Vagina (tissue), 2 donors: Measurements from ENCODE around the gene B3GALNT2. TPM values are rescaled to one million over a fixed set of nuclear protein-coding genes. Genes with fewer than 3 reads are reported as not detected.

ENCODE experiments used
- DNase-seq, 2 donors: peaks; one replicate each; pipeline ENCODE4 v3.0.0-alpha.2; 2017; ENCODE audit errors: extremely low spot score in 2 of 2
- H3K27ac ChIP-seq: fragments of 200-600 bp; sonication (generic); one replicate; pipeline ENCODE4 v1.5.1; 2019
- H3K27me3 ChIP-seq: fragments of 200-600 bp; sonication (generic); one replicate; pipeline ENCODE4 v1.5.1; 2019
- H3K36me3 ChIP-seq, 2 donors: fragments of 200-600 bp; sonication (generic); one replicate each; pipeline ENCODE4 v1.5.1; 2017 to 2019
- H3K4me1 ChIP-seq: fragments of 200-600 bp; sonication (generic); one replicate; pipeline ENCODE4 v1.5.1; 2019
- H3K4me3 ChIP-seq, 2 donors: fragments of 200-600 bp; sonication (generic); 1 replicate in 1 of 2; 2 replicates in 1 of 2; pipeline ENCODE4 v1.5.1; 2016 to 2019
- H3K9me3 ChIP-seq: fragments of 200-600 bp; sonication (generic); one replicate; pipeline ENCODE4 v1.5.1; 2019
- POLR2A ChIP-seq, 2 donors: fragments of 450-650 bp; IDR thresholded peaks; one replicate each; pipeline ENCODE4 v1.6.1; 2017; ENCODE audit warnings: antibody characterized with exemption in 2 of 2, mild to moderate bottlenecking in 2 of 2, moderate library complexity in 2 of 2
- POLR2AphosphoS5 ChIP-seq, 2 donors: sonication (generic); formaldehyde crosslinking; IDR thresholded peaks; one replicate each; pipeline ENCODE4 v1.9.0; 2017; ENCODE audit warnings: antibody characterized with exemption in 2 of 2, mild to moderate bottlenecking in 2 of 2, low read depth in 1 of 2; ENCODE audit not compliant: insufficient read depth in 1 of 2
- intact Hi-C: fragments of 100-400 bp; cut with DNase I; formaldehyde crosslinking; loops from one replicate; pipeline ENCODE4 v1.15.1; 2023
- total RNA-seq: library from RNA; depleted of rRNA; stranded (reverse); fragments of >200 nt; gene quantifications from one replicate; pipeline ENCODE4 v1.2.3, GENCODE V29; 2016
- TF ChIP-seq, protein P1 (sequence below), 3 experiments: fragments of 450-650 bp in 2 of 3; fragments of 200-600 bp in 1 of 3; sonication (generic) in 1 of 3; IDR thresholded peaks; one replicate each; pipeline ENCODE4 v1.5.1; 2017 to 2019; ENCODE audit warnings: antibody characterized with exemption in 3 of 3, mild to moderate bottlenecking in 2 of 3, moderate library complexity in 2 of 3

B3GALNT2 gene
- total RNA-seq, 1 donor from 2014 or later, result 48.6 TPM

DNA sequence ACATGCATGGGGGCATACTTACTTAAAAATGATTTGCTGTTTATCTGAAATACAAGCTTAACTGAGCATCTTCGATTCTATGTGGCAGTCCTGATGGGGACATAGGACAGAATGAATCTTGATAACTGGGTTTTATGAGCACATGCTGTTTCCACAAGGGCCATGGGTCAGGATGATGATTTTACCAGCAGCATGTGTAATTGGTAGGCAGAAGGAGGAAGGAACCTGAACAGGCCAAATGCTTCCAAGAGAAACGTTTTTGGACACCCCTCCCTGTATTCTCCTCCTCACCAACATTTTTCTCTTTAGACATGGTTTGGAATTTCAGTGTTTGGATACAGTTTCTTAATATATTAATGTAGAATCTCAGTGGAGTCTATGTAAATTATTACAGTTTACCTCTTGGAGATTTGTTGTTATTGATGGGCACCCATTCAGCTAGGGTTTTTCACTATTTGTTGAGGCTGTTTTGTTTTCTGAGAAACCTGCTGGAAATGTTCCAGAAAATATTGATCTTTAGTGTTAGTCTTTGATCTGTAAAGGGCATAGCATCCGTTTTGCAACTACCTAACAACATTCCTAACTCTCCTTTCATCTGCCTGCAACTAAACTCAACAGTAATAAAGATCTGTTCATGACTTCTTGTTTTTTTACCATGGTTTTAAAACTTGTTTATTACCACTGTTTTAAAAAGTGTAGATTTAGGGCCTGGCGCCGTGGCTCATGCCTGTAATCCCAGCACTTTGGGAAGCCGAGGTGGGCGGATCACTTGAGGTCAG lies 95.0 kb downstream of the B3GALNT2 start:
- no peak for DNase-seq
- TF ChIP-seq POLR2AphosphoS5 (IDR thresholded peaks at IDR 0.05; ENCODE audit: insufficient read depth in 1 of 2, low read depth in 1 of 2) (no peak), POLR2A (IDR thresholded peaks at IDR 0.05) (no peak)
- TF ChIP-seq, protein P1, sequence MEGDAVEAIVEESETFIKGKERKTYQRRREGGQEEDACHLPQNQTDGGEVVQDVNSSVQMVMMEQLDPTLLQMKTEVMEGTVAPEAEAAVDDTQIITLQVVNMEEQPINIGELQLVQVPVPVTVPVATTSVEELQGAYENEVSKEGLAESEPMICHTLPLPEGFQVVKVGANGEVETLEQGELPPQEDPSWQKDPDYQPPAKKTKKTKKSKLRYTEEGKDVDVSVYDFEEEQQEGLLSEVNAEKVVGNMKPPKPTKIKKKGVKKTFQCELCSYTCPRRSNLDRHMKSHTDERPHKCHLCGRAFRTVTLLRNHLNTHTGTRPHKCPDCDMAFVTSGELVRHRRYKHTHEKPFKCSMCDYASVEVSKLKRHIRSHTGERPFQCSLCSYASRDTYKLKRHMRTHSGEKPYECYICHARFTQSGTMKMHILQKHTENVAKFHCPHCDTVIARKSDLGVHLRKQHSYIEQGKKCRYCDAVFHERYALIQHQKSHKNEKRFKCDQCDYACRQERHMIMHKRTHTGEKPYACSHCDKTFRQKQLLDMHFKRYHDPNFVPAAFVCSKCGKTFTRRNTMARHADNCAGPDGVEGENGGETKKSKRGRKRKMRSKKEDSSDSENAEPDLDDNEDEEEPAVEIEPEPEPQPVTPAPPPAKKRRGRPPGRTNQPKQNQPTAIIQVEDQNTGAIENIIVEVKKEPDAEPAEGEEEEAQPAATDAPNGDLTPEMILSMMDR (IDR thresholded peaks at IDR 0.05), result no peak
- H3K9me3 ChIP-seq, result no peaks in the 10 kb centered on the region
- H3K4me3 ChIP-seq, result no peak overlapping the region
- H3K27me3 ChIP-seq, result no peaks in the 10 kb centered on the region
- intact Hi-C loops, result no loop called here
- H3K27ac ChIP-seq, result no peak overlapping the region
- H3K36me3 ChIP-seq, result no peaks in the 10 kb centered on the region
- peaks cover 11% of the 10 kb centered on the region for H3K4me1 ChIP-seq

DNA sequence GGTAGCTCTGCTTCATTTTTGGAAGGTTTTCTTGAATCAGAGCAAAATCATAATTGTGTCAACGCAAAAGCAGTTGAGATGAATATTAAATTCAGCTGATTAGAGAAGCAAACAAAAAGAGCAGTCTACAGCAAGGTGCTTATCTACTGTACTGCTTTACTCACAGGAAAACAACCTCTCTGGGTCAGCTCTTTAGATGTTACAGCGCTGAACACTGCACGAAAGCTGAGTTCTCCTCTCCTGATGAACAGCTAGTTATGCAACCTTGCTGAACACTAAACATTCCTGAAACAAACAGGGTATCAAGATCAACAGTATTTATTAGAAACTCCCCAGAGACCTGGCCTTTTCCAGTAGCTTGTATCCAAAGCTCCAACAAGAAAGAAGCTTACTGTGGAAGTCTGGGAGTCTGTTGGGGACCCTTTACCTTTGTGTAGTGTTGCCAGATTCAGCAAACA lies 95.7 kb downstream of the B3GALNT2 start:
- Histone ChIP-seq H3K4me3 (no peak overlapping the region), H3K27ac (no peak overlapping the region), H3K27me3 (no peaks in the 10 kb centered on the region), H3K4me1 (peaks cover 11% of the 10 kb centered on the region), H3K36me3 (no peaks in the 10 kb centered on the region), H3K9me3 (no peaks in the 10 kb centered on the region)
- TF ChIP-seq, protein P1 (IDR thresholded peaks at IDR 0.05), result no peak
- TF ChIP-seq POLR2A (IDR thresholded peaks at IDR 0.05), result no peak
- no peak for TF ChIP-seq POLR2AphosphoS5 (IDR thresholded peaks at IDR 0.05; ENCODE audit: insufficient read depth in 1 of 2, low read depth in 1 of 2)
- no peak for DNase-seq
- intact Hi-C loops, result no loop called here

DNA sequence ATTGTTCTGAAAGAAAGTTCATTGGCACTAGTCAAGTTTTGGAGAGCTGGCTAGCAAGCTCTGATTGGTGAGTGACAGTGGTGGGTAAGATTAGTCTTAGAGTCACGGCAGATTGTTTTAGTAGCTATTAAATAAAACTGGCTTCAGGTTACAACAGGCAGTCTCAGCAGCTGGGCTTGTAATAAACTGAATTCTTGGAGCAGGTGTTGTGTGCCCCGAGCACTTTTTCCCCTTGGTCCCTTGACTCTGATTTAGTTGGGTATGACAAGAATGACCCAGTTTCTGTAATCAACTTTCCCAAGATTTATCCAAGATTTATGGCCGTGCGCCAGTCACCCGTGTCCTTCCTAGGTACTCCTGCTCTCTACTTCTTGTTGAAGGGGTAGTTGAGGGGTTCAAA lies 96.8 kb downstream of the B3GALNT2 start:
- TF ChIP-seq, protein P1 (IDR thresholded peaks at IDR 0.05), result no peak
- TF ChIP-seq POLR2AphosphoS5 (IDR thresholded peaks at IDR 0.05; ENCODE audit: insufficient read depth in 1 of 2, low read depth in 1 of 2), result no peak
- TF ChIP-seq POLR2A (IDR thresholded peaks at IDR 0.05), result no peak
- Histone ChIP-seq H3K36me3 (peaks cover 0 to 7% of the 10 kb centered on the region in 2 donors), H3K4me3 (no peak overlapping the region), H3K27me3 (no peaks in the 10 kb centered on the region), H3K27ac (no peak overlapping the region), H3K9me3 (no peaks in the 10 kb centered on the region), H3K4me1 (peaks cover 11% of the 10 kb centered on the region)
- intact Hi-C loops, result no loop called here
- no peak for DNase-seq

DNA sequence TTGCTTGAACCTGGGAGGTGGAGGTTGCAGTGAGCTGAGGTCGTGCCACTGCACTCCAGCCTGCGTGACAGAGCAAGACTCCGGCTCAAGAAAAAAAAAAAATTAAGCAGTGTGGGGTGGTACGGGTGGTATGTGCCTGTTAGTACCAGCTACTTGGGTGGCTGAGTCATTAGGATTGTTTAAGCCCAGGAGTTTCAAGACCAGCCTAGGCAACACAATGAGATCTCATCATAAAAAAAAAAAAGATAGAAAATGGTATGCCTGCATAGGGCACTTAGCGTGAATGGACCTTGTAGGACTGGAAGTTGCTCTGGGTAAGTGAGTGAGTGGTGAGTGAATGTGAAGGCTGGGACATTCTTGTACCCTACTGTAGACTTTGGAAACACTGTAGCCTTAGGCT lies 100.1 kb downstream of the B3GALNT2 start:
- Histone ChIP-seq H3K27me3 (no peaks in the 10 kb centered on the region), H3K9me3 (no peaks in the 10 kb centered on the region), H3K36me3 (peaks cover 0 to 7% of the 10 kb centered on the region in 2 donors), H3K4me1 (peaks cover 8% of the 10 kb centered on the region), H3K27ac (no peak overlapping the region), H3K4me3 (no peak overlapping the region)
- TF ChIP-seq POLR2A (IDR thresholded peaks at IDR 0.05) (no peak), POLR2AphosphoS5 (IDR thresholded peaks at IDR 0.05; ENCODE audit: insufficient read depth in 1 of 2, low read depth in 1 of 2) (no peak)
- TF ChIP-seq, protein P1 (IDR thresholded peaks at IDR 0.05), result no peak
- DNase-seq, result no peak
- intact Hi-C loops, result no loop called here

DNA sequence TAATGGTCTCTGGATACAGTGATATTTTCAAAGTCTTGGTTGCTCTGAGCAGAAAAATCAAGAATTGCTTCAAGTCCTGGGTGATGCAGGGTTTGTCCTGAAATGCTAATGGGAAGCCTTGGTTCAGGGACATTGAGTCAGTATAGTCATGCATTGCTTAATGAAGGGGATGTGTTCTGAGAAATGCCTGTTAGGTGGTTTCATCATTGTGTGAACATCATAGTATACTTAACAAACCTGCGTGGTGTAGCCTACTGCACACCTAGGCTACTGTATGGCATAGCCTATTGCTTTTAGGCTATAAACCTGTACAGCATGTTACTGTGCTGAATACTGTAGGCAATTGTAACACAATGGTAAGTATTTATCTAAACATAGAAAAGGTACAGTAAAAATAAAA lies 100.7 kb downstream of the B3GALNT2 start:
- intact Hi-C loops, result no loop called here
- TF ChIP-seq POLR2A (IDR thresholded peaks at IDR 0.05) (no peak), POLR2AphosphoS5 (IDR thresholded peaks at IDR 0.05; ENCODE audit: insufficient read depth in 1 of 2, low read depth in 1 of 2) (no peak)
- TF ChIP-seq, protein P1 (IDR thresholded peaks at IDR 0.05), result no peak
- H3K4me3 ChIP-seq, result no peak overlapping the region

More for the DNA sequence above, 100.7 kb downstream of the B3GALNT2 start:
- Histone ChIP-seq H3K4me1 (peaks cover 2% of the 10 kb centered on the region), H3K36me3 (peaks cover 0 to 7% of the 10 kb centered on the region in 2 donors), H3K27me3 (no peaks in the 10 kb centered on the region), H3K9me3 (no peaks in the 10 kb centered on the region), H3K27ac (no peak overlapping the region)
- no peak for DNase-seq
